Endodermal cell (in vitro differentiated cells): ENCODE data around the gene MLH3. TPM values are rescaled to one million over a fixed set of nuclear protein-coding genes. Genes with fewer than 3 reads are reported as not detected.

Experiments
- DNase-seq: peaks from one replicate; pipeline ENCODE4 v3.0.0-alpha.2; 2017
- H3K27ac ChIP-seq: 2 replicates; pipeline ENCODE4 v1.5.1; 2013; ENCODE audit warnings: mild to moderate bottlenecking, low read depth, low read length, moderate library complexity
- H3K27me3 ChIP-seq: 2 replicates; pipeline ENCODE4 v1.6.1; 2013; ENCODE audit warnings: mild to moderate bottlenecking, low read length, moderate library complexity; ENCODE audit not compliant: insufficient read depth, control insufficient read depth, poor library complexity, severe bottlenecking
- H3K36me3 ChIP-seq: 2 replicates; pipeline ENCODE4 v1.7.0; 2013; ENCODE audit warnings: mild to moderate bottlenecking, low read length, moderate library complexity; ENCODE audit not compliant: control insufficient read depth, insufficient read depth
- H3K4me1 ChIP-seq: one replicate; pipeline ENCODE4 v1.7.0; 2013; ENCODE audit warnings: low read length; ENCODE audit not compliant: control insufficient read depth, insufficient read depth
- H3K4me3 ChIP-seq: 2 replicates; pipeline ENCODE4 v1.5.1; 2013; ENCODE audit warnings: mild to moderate bottlenecking, low read length, moderate library complexity
- H3K9ac ChIP-seq: 2 replicates; pipeline ENCODE4 v1.6.1; 2013; ENCODE audit warnings: mild to moderate bottlenecking, low read length, moderate library complexity; ENCODE audit not compliant: poor library complexity, severe bottlenecking; ENCODE audit errors: extremely low read depth
- H3K9me3 ChIP-seq: 2 replicates; pipeline ENCODE4 v1.6.1; 2013; ENCODE audit warnings: mild to moderate bottlenecking, low read length, moderate library complexity; ENCODE audit not compliant: control insufficient read depth
- H3K27ac Mint-ChIP-seq: 2 replicates; pipeline ENCODE4 v1.8.0; 2020; ENCODE audit warnings: mixed read lengths
- H3K27me3 Mint-ChIP-seq: 2 replicates; pipeline ENCODE4 v1.8.0; 2021; ENCODE audit warnings: mild to moderate bottlenecking, mixed read lengths; ENCODE audit not compliant: insufficient read depth
- H3K36me3 Mint-ChIP-seq: 2 replicates; pipeline ENCODE4 v1.8.0; 2020; ENCODE audit warnings: low read depth, mixed read lengths
- H3K4me1 Mint-ChIP-seq: 2 replicates; pipeline ENCODE4 v1.8.0; 2020; ENCODE audit warnings: mixed read lengths
- H3K4me3 Mint-ChIP-seq: 2 replicates; pipeline ENCODE4 v1.8.0; 2020; ENCODE audit warnings: mild to moderate bottlenecking, moderate library complexity, mixed read lengths
- H3K9me3 Mint-ChIP-seq: 2 replicates; pipeline ENCODE4 v1.8.0; 2020; ENCODE audit warnings: mild to moderate bottlenecking, mixed read lengths
- CTCF ChIP-seq: fragments of 200-600 bp; sonication (generic); conservative IDR thresholded peaks from 2 replicates; pipeline ENCODE4 v1.5.0; 2021; ENCODE audit warnings: antibody characterized with exemption, mild to moderate bottlenecking
- WGBS, 2 experiments: methylation state at CpG; one replicate each; pipeline versions ENCODE4 v1.1.5 to v1.1.7; 2013; ENCODE audit warnings: missing lambda C conversion rate in 2 of 2, mixed read lengths in 1 of 2; ENCODE audit not compliant: insufficient coverage in 1 of 2, insufficient read length in 1 of 2; 5-methylcytosine and 5-hydroxymethylcytosine counted together
- total RNA-seq, 2 donors: library from RNA; stranded (reverse); fragmentation: NEBNext Ultra II Directional in 1 of 2; extraction: Animal tissue kit (Norgen Biotek cat#: 25700) in 1 of 2; gene quantifications; 2 replicates in 1 of 2; 3 replicates in 1 of 2; pipeline ENCODE4 v1.2.1, GENCODE V29; 2021

The MLH3 gene
- total RNA-seq, 2 donors from 2014 or later: 18.7 to 34.6 TPM

DNA sequence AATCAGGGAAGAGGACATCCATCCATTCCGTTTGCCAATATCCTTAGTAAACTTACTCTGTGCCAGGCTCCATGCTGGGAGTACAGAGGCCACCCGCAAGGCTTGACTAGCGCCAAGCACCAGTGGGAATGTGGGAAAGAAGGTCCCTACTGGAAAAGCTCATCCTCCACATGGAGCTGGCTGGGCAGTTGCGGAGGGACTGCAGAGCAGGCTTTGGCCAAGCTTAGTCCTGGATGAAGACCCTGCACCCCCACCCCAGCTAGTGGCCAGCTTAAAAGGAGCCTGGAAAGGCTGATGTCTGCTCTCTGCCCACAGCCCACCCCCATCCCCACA is 70.9 kb downstream of the MLH3 start:
- H3K9me3 Mint-ChIP-seq: no peaks in the 10 kb centered on the region
- H3K4me3 Mint-ChIP-seq: no peak overlapping the region
- H3K27me3 Mint-ChIP-seq: peaks cover 2% of the 10 kb centered on the region
- Histone ChIP-seq H3K4me1 (peaks cover 26% of the 10 kb centered on the region), H3K4me3 (no peak overlapping the region), H3K27ac (peak overlapping the region; percentile 68), H3K36me3 (no peaks in the 10 kb centered on the region), H3K27me3 (no peaks in the 10 kb centered on the region), H3K9me3 (no peaks in the 10 kb centered on the region), H3K9ac (no peak overlapping the region)
- WGBS, 2 experiments: 91 to 92% methylated on average over 3 to 4 of the region's 4 CpGs
- peak overlapping the region; percentile 12 for H3K27ac Mint-ChIP-seq
- no peaks in the 10 kb centered on the region for H3K36me3 Mint-ChIP-seq
- TF ChIP-seq CTCF: no peak
- DNase-seq: no peak
- peaks cover 36% of the 10 kb centered on the region for H3K4me1 Mint-ChIP-seq

- H3K27me3 Mint-ChIP-seq: peaks cover 2% of the 10 kb centered on the region
- Histone ChIP-seq H3K36me3 (no peaks in the 10 kb centered on the region), H3K4me1 (peaks cover 26% of the 10 kb centered on the region), H3K9ac (no peak overlapping the region), H3K4me3 (no peak overlapping the region), H3K27ac (peak overlapping the region; percentile 60), H3K27me3 (no peaks in the 10 kb centered on the region), H3K9me3 (no peaks in the 10 kb centered on the region)
- H3K27ac Mint-ChIP-seq: no peak overlapping the region
- peak; percentile 82 for DNase-seq
- no peak overlapping the region for H3K4me3 Mint-ChIP-seq
- no peaks in the 10 kb centered on the region for H3K36me3 Mint-ChIP-seq
- H3K4me1 Mint-ChIP-seq: peaks cover 35% of the 10 kb centered on the region
- TF ChIP-seq CTCF: peak; percentile 48
- H3K9me3 Mint-ChIP-seq: no peaks in the 10 kb centered on the region
- WGBS, 2 experiments: 72 to 75% methylated on average over 21 to 23 of the region's 23 CpGs
Observed at GRCh38 chr14:74979442-74980397, 71.5 kb downstream of the MLH3 start.

DNA sequence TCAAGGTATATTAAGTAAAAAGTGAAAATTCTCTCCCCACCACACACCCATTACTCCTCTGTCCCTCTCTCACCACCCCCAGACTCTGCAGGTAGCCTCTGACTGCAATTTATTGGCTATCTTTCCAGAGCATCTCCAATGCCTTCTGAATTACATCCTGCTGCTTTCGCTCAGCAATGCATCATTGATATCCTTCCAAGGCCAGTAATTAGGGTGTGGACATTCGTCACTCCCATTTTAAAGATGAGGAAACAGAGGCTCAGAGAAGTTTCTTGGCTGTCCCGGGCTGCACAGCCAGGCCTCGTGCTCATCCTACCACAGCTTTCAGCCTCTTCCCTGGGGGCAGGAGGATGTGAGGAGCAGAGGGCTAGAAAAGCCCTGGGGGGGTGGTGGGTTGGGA is 72.2 kb downstream of the MLH3 start:
- Mint-ChIP-seq H3K4me1 (peaks cover 31% of the 10 kb centered on the region), H3K36me3 (no peaks in the 10 kb centered on the region), H3K4me3 (no peak overlapping the region)

More for the DNA sequence above, 72.2 kb downstream of the MLH3 start:
- Histone ChIP-seq H3K36me3 (no peaks in the 10 kb centered on the region), H3K4me1 (peaks cover 22% of the 10 kb centered on the region), H3K27me3 (no peaks in the 10 kb centered on the region), H3K27ac (peak overlapping the region; percentile 60), H3K9me3 (no peaks in the 10 kb centered on the region), H3K9ac (no peak overlapping the region), H3K4me3 (no peak overlapping the region)
- Mint-ChIP-seq H3K27me3 (peaks cover 2% of the 10 kb centered on the region), H3K27ac (peak overlapping the region; percentile 64), H3K9me3 (no peaks in the 10 kb centered on the region)
- no peak for TF ChIP-seq CTCF
- 70 to 90% methylated on average over 2 to 4 of the region's 4 CpGs for WGBS, 2 experiments
- DNase-seq: no peak
